Measurements from ENCODE around the gene RFX6.
"Not testable (repeated sequence)": the region's sequence is repeated elsewhere in the genome, so short reads cannot be mapped to it uniquely, and the experiment has no call there.

The RFX6 gene

GRCh38 chr6:116876635-116877611 lies at the start of gene RFX6:
RFX6 (plus strand) TSS chr6:116877242; CDS start chr6:116877276, 34 bp downstream.
- DNase-seq = no peak

GRCh38 chr6:116827561-116828240 lies 49.3 kb upstream of the RFX6 start:
- DNase-seq = no peak

- no peak for DNase-seq
Measured at GRCh38 chr6:116828983-116829382, 48.1 kb upstream of the RFX6 start, which contains the start of gene GPRC6A. GPRC6A (minus strand) TSS chr6:116829083; CDS start chr6:116829013, 70 bp downstream.

- not testable (repeated sequence) for DNase-seq
Measured at GRCh38 chr6:116834526-116834925, 42.5 kb upstream of the RFX6 start.

GRCh38 chr6:116836606-116837342 lies 40.3 kb upstream of the RFX6 start:
- no peak for DNase-seq

- no peak for DNase-seq
Measured at GRCh38 chr6:116840091-116840490, 37.0 kb upstream of the RFX6 start.

- DNase-seq = no peak
Measured at GRCh38 chr6:116842459-116842858, 34.6 kb upstream of the RFX6 start.

- no peak for DNase-seq
Measured at GRCh38 chr6:116847227-116847626, 29.8 kb upstream of the RFX6 start.

- no peak for DNase-seq
Measured at GRCh38 chr6:116858060-116858459, 19.0 kb upstream of the RFX6 start.

GRCh38 chr6:116859264-116859663 lies 17.8 kb upstream of the RFX6 start:
- DNase-seq = no peak

- no peak for DNase-seq
Measured at GRCh38 chr6:116866281-116866871, 10.7 kb upstream of the RFX6 start.

GRCh38 chr6:116872771-116873170 lies 4.3 kb upstream of the RFX6 start:
- no peak for DNase-seq

- DNase-seq = no peak
Measured at GRCh38 chr6:116876107-116876506, 935 bp upstream of the RFX6 start.

- no peak for DNase-seq
Measured at GRCh38 chr6:116877743-116878142, 701 bp downstream of the RFX6 start.

GRCh38 chr6:116881236-116881635 lies 4.2 kb downstream of the RFX6 start:
- no peak for DNase-seq

GRCh38 chr6:116883005-116883404 lies 6.0 kb downstream of the RFX6 start:
- DNase-seq = no peak

- no peak for DNase-seq
Measured at GRCh38 chr6:116884530-116884929, 7.5 kb downstream of the RFX6 start.

- DNase-seq = no peak
Measured at GRCh38 chr6:116887168-116887567, 10.1 kb downstream of the RFX6 start.

GRCh38 chr6:116887894-116888293 lies 10.9 kb downstream of the RFX6 start:
- no peak for DNase-seq

- no peak for DNase-seq
Measured at GRCh38 chr6:116888732-116889360, 11.8 kb downstream of the RFX6 start.

GRCh38 chr6:116894669-116895068 lies 17.6 kb downstream of the RFX6 start:
- no peak for DNase-seq

GRCh38 chr6:116895935-116896334 lies 18.9 kb downstream of the RFX6 start:
- DNase-seq = no peak
